CD4-positive, alpha-beta T cell (primary cell): ENCODE measurements around the gene TDRD15. TPM values are rescaled to one million over a fixed set of nuclear protein-coding genes. Genes with fewer than 3 reads are reported as not detected.
"Not testable (repeated sequence)": the region's sequence is repeated elsewhere in the genome, so short reads cannot be mapped to it uniquely, and the experiment has no call there.

Experiments used
- ATAC-seq: fragments of 200-7000 bp; cut with Tn5 transposase; one replicate; pipeline ENCODE4 v1.10.0; 2022; ENCODE audit warnings: mild to moderate bottlenecking; ENCODE audit not compliant: poor library complexity
- CTCF ChIA-PET: fragments of 350-600 bp; sonication (Branson Sonifier 250); formaldehyde crosslinking; loops from one replicate; lab custom pipeline; 2021; ENCODE audit warnings: antibody characterized with exemption, inconsistent platforms; lab: Charles Lee
- POLR2A ChIA-PET: fragments of 350-600 bp; sonication (Branson Sonifier 250); formaldehyde crosslinking; loops from one replicate; lab custom pipeline; 2021; ENCODE audit warnings: antibody characterized with exemption, inconsistent platforms; lab: Charles Lee
- DNase-seq, 14 experiments: peaks; one replicate each; pipeline ENCODE4 v3.0.0-alpha.2; 2013 to 2020; ENCODE audit warnings: mixed read lengths in 2 of 14
- H3K27ac ChIP-seq, 2 donors: one replicate each; pipeline versions ENCODE4 v1.5.1 to v1.7.0; 2013; ENCODE audit warnings: low read length in 2 of 2, low read depth in 1 of 2, mild to moderate bottlenecking in 1 of 2
- H3K27me3 ChIP-seq, 2 experiments: 1 replicate in 1 of 2; 2 replicates in 1 of 2; pipeline versions ENCODE4 v1.6.1 to v1.7.0; 2013; ENCODE audit warnings: low read length in 2 of 2, control low read depth in 1 of 2, mild to moderate bottlenecking in 1 of 2, moderate library complexity in 1 of 2; ENCODE audit not compliant: insufficient read depth in 2 of 2, control insufficient read depth in 1 of 2
- H3K36me3 ChIP-seq: one replicate; pipeline ENCODE4 v1.6.1; 2013; ENCODE audit warnings: low read length, control low read depth; ENCODE audit not compliant: insufficient read depth
- H3K4me1 ChIP-seq: one replicate; pipeline ENCODE4 v1.6.1; 2013; ENCODE audit warnings: low read length, control low read depth; ENCODE audit not compliant: insufficient read depth
- H3K4me3 ChIP-seq: one replicate; pipeline ENCODE4 v1.5.1; 2013; ENCODE audit warnings: mild to moderate bottlenecking, low read length, moderate library complexity
- H3K9me3 ChIP-seq, 2 experiments: 1 replicate in 1 of 2; 2 replicates in 1 of 2; pipeline versions ENCODE4 v1.6.1 to v1.7.0; 2013; ENCODE audit warnings: low read length in 2 of 2, mild to moderate bottlenecking in 2 of 2, control low read depth in 1 of 2, moderate library complexity in 1 of 2; ENCODE audit not compliant: control insufficient read depth in 1 of 2, insufficient read depth in 1 of 2
- H3K27ac Mint-ChIP-seq: one replicate; pipeline ENCODE4 v1.8.0; 2020; ENCODE audit warnings: mixed read lengths
- H3K27me3 Mint-ChIP-seq: one replicate; pipeline ENCODE4 v1.8.0; 2021; ENCODE audit warnings: mixed read lengths
- H3K36me3 Mint-ChIP-seq: one replicate; pipeline ENCODE4 v1.8.0; 2021; ENCODE audit warnings: low read depth, mixed read lengths
- H3K4me1 Mint-ChIP-seq: one replicate; pipeline ENCODE4 v1.8.0; 2021; ENCODE audit warnings: low read depth, mixed read lengths
- H3K4me3 Mint-ChIP-seq: one replicate; pipeline ENCODE4 v1.8.0; 2020; ENCODE audit warnings: mild to moderate bottlenecking, mixed read lengths
- H3K9me3 Mint-ChIP-seq: one replicate; pipeline ENCODE4 v1.8.0; 2020; ENCODE audit warnings: mixed read lengths
- intact Hi-C, 2 experiments: fragments of 100-400 bp; cut with DNase I in 1 of 2; cut with micrococcal nuclease in 1 of 2; formaldehyde crosslinking; loops; one replicate each; pipeline versions ENCODE4 v1.15.1 to v1.9.0; 2023 to 2025; cut with DNase I, micrococcal nuclease
- total RNA-seq, 174 experiments: library from RNA in 2 of 174; stranded (reverse) in 2 of 174; gene quantifications; one replicate each; pipeline ENCODE4 v1.2.3 and lab custom pipeline; 2021 to 2026
- TF ChIP-seq, protein P1 (sequence below): fragments of 200-600 bp; IDR thresholded peaks from one replicate; pipeline ENCODE4 v1.8.0; 2022; ENCODE audit warnings: antibody characterized with exemption, mild to moderate bottlenecking

The TDRD15 gene
- total RNA-seq, 2 experiments from 2014 or later: not detected

DNA sequence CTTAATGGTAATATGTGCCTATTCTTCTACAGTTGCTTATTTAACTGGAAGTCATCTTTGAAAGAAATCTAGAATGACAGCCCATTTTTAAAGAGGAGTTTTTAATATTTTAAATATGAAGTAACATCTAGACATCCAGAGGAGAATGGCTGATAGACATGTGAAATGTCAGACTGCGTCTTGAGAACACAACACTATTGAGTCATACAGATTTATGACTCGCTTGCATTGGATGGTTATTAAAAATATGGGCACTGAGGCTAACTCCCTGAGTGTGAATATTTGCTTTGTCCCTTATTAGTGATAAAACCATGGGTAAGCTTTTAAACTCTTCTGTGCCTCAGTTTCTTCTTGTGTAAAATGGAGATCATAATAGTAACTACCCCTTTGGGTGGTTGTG is 22.9 kb downstream of the TDRD15 start:
- CTCF ChIA-PET: no interaction called here
- H3K4me1 Mint-ChIP-seq: no peaks in the 10 kb centered on the region
- Histone ChIP-seq H3K4me3 (no peak overlapping the region), H3K4me1 (no peaks in the 10 kb centered on the region), H3K36me3 (no peaks in the 10 kb centered on the region), H3K27ac (no peak overlapping the region), H3K9me3 (no peaks in the 10 kb centered on the region), H3K27me3 (no peaks in the 10 kb centered on the region)
- no peak overlapping the region for H3K4me3 Mint-ChIP-seq
- H3K36me3 Mint-ChIP-seq: no peaks in the 10 kb centered on the region
- no peak overlapping the region for H3K27ac Mint-ChIP-seq
- DNase-seq: no peak
- no peaks in the 10 kb centered on the region for H3K9me3 Mint-ChIP-seq
- no peaks in the 10 kb centered on the region for H3K27me3 Mint-ChIP-seq
- intact Hi-C loops: no loop called here
- POLR2A ChIA-PET: no interaction called here
- ATAC-seq: no peak
- TF ChIP-seq, protein P1, sequence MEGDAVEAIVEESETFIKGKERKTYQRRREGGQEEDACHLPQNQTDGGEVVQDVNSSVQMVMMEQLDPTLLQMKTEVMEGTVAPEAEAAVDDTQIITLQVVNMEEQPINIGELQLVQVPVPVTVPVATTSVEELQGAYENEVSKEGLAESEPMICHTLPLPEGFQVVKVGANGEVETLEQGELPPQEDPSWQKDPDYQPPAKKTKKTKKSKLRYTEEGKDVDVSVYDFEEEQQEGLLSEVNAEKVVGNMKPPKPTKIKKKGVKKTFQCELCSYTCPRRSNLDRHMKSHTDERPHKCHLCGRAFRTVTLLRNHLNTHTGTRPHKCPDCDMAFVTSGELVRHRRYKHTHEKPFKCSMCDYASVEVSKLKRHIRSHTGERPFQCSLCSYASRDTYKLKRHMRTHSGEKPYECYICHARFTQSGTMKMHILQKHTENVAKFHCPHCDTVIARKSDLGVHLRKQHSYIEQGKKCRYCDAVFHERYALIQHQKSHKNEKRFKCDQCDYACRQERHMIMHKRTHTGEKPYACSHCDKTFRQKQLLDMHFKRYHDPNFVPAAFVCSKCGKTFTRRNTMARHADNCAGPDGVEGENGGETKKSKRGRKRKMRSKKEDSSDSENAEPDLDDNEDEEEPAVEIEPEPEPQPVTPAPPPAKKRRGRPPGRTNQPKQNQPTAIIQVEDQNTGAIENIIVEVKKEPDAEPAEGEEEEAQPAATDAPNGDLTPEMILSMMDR: no peak

DNA sequence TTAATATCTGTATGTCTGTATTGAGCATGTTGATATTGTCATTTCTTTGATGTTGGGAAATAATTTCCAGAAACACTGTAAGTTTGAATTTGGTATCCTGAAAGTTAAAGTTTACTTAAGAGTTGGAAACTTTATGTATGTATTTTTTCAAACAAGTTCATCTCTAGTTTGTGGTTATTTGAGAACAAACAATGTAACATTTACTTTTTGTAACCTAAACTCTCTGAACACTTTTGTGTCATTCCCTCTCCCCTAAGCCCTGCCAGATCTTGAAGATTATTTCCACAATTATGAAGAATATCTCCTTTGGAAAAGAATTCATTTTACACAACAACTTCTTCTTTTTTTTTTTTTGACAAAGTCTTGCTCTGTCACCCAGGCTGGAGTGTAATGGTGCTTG is 24.9 kb downstream of the TDRD15 start:
- H3K27me3 Mint-ChIP-seq: no peaks in the 10 kb centered on the region
- ATAC-seq (no peak), DNase-seq (no peak)
- CTCF ChIA-PET: no interaction called here
- TF ChIP-seq, protein P1: no peak
- H3K36me3 Mint-ChIP-seq: no peaks in the 10 kb centered on the region
- no peak overlapping the region for H3K4me3 Mint-ChIP-seq
- POLR2A ChIA-PET: no interaction called here
- Histone ChIP-seq H3K27me3 (no peaks in the 10 kb centered on the region), H3K36me3 (no peaks in the 10 kb centered on the region), H3K9me3 (no peaks in the 10 kb centered on the region), H3K27ac (no peak overlapping the region), H3K4me3 (no peak overlapping the region), H3K4me1 (no peaks in the 10 kb centered on the region)
- no peaks in the 10 kb centered on the region for H3K4me1 Mint-ChIP-seq
- intact Hi-C loops: no loop called here
- no peaks in the 10 kb centered on the region for H3K9me3 Mint-ChIP-seq
- no peak overlapping the region for H3K27ac Mint-ChIP-seq

DNA sequence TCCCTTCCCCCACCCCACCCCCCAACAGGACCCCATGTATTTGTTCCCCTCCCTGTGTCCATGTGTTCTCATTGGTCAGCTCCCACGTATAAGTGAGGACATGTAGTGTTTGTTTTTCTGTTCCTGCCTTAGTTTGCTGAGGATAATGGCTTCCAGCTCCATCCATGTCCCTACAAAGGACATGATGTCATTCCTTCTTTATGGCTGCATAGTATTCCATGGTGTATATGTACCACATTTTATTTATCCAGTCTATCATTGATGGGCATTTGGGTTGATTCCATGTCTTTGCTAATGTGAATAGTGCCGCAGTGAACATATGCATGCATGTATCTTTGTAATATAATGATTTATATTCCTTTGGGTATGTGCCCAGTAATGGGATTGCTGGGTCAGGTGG is 27.5 kb downstream of the TDRD15 start:
- H3K27ac ChIP-seq, H3K27ac Mint-ChIP-seq, H3K9me3 ChIP-seq, H3K4me3 Mint-ChIP-seq, CTCF ChIA-PET, H3K4me3 ChIP-seq, H3K36me3 ChIP-seq, intact Hi-C loops, H3K27me3 ChIP-seq, H3K36me3 Mint-ChIP-seq, H3K4me1 Mint-ChIP-seq, H3K4me1 ChIP-seq, ATAC-seq, POLR2A ChIA-PET, H3K9me3 Mint-ChIP-seq, H3K27me3 Mint-ChIP-seq, DNase-seq: not testable (repeated sequence)

DNA sequence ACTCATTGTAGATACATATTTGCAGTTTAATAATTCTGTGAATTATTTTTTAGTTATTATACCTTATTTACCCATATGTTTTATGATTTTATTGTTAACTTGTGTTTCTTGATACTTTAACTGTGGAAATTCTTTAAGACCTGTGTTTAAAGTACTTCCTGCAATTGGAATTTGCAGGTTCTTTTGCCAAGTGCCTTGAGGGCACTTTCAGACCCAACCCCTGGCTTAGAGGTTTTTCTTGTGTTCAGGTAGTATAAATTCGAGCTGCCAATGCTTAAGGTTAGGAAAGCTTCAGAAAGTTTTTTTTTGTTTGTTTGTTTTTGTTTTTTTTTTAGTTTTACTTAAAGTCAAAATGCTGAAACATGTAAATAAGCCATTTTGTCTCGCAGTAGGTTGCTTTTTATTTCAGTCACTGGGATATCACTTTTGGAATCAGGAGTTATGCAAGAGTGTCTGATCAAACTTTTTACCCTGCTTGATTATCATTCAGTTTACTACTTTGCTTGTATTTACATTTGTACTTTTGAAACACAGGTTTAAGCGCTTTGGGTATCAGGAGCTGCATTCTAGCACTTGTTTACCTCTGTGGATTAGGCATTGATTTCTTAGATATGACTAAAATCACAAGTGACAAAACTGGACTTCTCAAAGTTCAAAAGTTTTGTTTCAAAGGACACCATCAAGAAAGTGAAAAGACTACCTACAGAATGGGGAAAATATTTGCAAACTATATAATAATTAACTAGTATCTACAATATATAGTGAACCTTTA is 31.8 kb downstream of the TDRD15 start:
- no peak overlapping the region for H3K27ac Mint-ChIP-seq

More for the DNA sequence above, 31.8 kb downstream of the TDRD15 start:
- DNase-seq: no peak
- ChIA-PET POLR2A (no interaction called here), CTCF (no interaction called here)
- H3K4me1 Mint-ChIP-seq: no peaks in the 10 kb centered on the region
- Histone ChIP-seq H3K4me3 (no peak overlapping the region), H3K27ac (no peak overlapping the region), H3K27me3 (no peaks in the 10 kb centered on the region), H3K4me1 (no peaks in the 10 kb centered on the region), H3K36me3 (no peaks in the 10 kb centered on the region), H3K9me3 (no peaks in the 10 kb centered on the region)
- H3K27me3 Mint-ChIP-seq: no peaks in the 10 kb centered on the region
- ATAC-seq: no peak
- H3K4me3 Mint-ChIP-seq: no peak overlapping the region
- intact Hi-C loops: no loop called here
- TF ChIP-seq, protein P1: no peak
- H3K9me3 Mint-ChIP-seq: peaks cover under 1% of the 10 kb centered on the region
- H3K36me3 Mint-ChIP-seq: no peaks in the 10 kb centered on the region
